GM19025 (cell line): ENCODE results near the gene RBMS3.
"Not testable (repeated sequence)": the region's sequence is repeated elsewhere in the genome, so short reads cannot be mapped to it uniquely, and the experiment has no call there.

Experiments used
- ATAC-seq: cut with Tn5 transposase; IDR thresholded peaks from one replicate; pipeline ENCODE4 v1.9.1; 2021; ENCODE audit warnings: mild to moderate bottlenecking, low read depth, moderate library complexity; ENCODE audit not compliant: unreplicated experiment

Gene RBMS3

GRCh38 chr3:29473481-29474170, 192.8 kb downstream of the RBMS3 start:
- not testable (repeated sequence) for ATAC-seq

- ATAC-seq: no peak
These were observed 194.5 kb downstream of the RBMS3 start for GRCh38 chr3:29475305-29475840.

GRCh38 chr3:29475854-29476253, 195.0 kb downstream of the RBMS3 start:
- no peak for ATAC-seq

GRCh38 chr3:29478611-29479010, 197.7 kb downstream of the RBMS3 start:
- ATAC-seq: no peak

- ATAC-seq: no peak
These were observed 200.4 kb downstream of the RBMS3 start for GRCh38 chr3:29481249-29481648.

GRCh38 chr3:29481969-29482767, 201.3 kb downstream of the RBMS3 start:
- no peak for ATAC-seq

GRCh38 chr3:29484633-29485032, 203.8 kb downstream of the RBMS3 start:
- ATAC-seq: no peak

GRCh38 chr3:29486096-29486495, 205.2 kb downstream of the RBMS3 start:
- no peak for ATAC-seq

- no peak for ATAC-seq
These were observed 206.0 kb downstream of the RBMS3 start for GRCh38 chr3:29486917-29487316.

GRCh38 chr3:29488922-29489321, 208.1 kb downstream of the RBMS3 start:
- no peak for ATAC-seq

GRCh38 chr3:29493109-29493508, 212.2 kb downstream of the RBMS3 start:
- ATAC-seq: no peak

GRCh38 chr3:29494305-29495036, 213.6 kb downstream of the RBMS3 start:
- no peak for ATAC-seq

GRCh38 chr3:29497282-29497681, 216.4 kb downstream of the RBMS3 start:
- no peak for ATAC-seq

GRCh38 chr3:29502771-29503170, 221.9 kb downstream of the RBMS3 start:
- no peak for ATAC-seq

- no peak for ATAC-seq
These were observed 222.4 kb downstream of the RBMS3 start for GRCh38 chr3:29503314-29503713.

GRCh38 chr3:29503958-29504357, 223.1 kb downstream of the RBMS3 start:
- ATAC-seq: no peak

GRCh38 chr3:29506502-29506901, 225.6 kb downstream of the RBMS3 start:
- ATAC-seq: no peak

GRCh38 chr3:29511701-29512100, 230.8 kb downstream of the RBMS3 start:
- no peak for ATAC-seq

- ATAC-seq: no peak
These were observed 231.8 kb downstream of the RBMS3 start for GRCh38 chr3:29512641-29513040.

- ATAC-seq: no peak
These were observed 232.4 kb downstream of the RBMS3 start for GRCh38 chr3:29513236-29513635.

- ATAC-seq: no peak
These were observed 233.3 kb downstream of the RBMS3 start for GRCh38 chr3:29514170-29514569.
